MCF 10A (cell line): ENCODE measurements around the gene CKB. TPM values are rescaled to one million over a fixed set of nuclear protein-coding genes. Genes with fewer than 3 reads are reported as not detected.

Experiments used
- BruUV-seq: library from RNA; stranded (reverse); fragments of 400-500 nt; replicated peaks from 2 replicates; lab custom pipeline; 2021; lab: Mats Ljungman, UMichigan
- CTCF ChIA-PET: fragments of 300-600 bp; sonication (Branson Sonifier 250); formaldehyde crosslinking; extraction: SDS; loops from one replicate; lab custom pipeline; 2021; ENCODE audit warnings: antibody characterized with exemption, inconsistent platforms; lab: Yijun Ruan, JAX
- POLR2A ChIA-PET: fragments of 300-600, 350-650 bp; sonication (Branson Sonifier 250); formaldehyde crosslinking; extraction: SDS; loops from one replicate; lab custom pipeline; 2020; ENCODE audit warnings: antibody characterized with exemption, inconsistent platforms; lab: Yijun Ruan, JAX
- DNase-seq: peaks from one replicate; pipeline ENCODE4 v3.0.0-alpha.2; 2018; ENCODE audit not compliant: unreplicated experiment
- H3K27ac Mint-ChIP-seq: one replicate; pipeline ENCODE4 v1.8.0; 2022; ENCODE audit warnings: mild to moderate bottlenecking, low read depth, mixed read lengths; ENCODE audit not compliant: unreplicated experiment
- H3K27me3 Mint-ChIP-seq: one replicate; pipeline ENCODE4 v1.8.0; 2022; ENCODE audit warnings: mixed read lengths; ENCODE audit not compliant: insufficient read depth, unreplicated experiment
- H3K36me3 Mint-ChIP-seq: one replicate; pipeline ENCODE4 v1.8.0; 2022; ENCODE audit warnings: mild to moderate bottlenecking, moderate library complexity, mixed read lengths; ENCODE audit not compliant: insufficient read depth, unreplicated experiment
- H3K4me1 Mint-ChIP-seq: one replicate; pipeline ENCODE4 v1.8.0; 2022; ENCODE audit warnings: mixed read lengths; ENCODE audit not compliant: insufficient read depth, unreplicated experiment
- H3K4me3 Mint-ChIP-seq: one replicate; pipeline ENCODE4 v1.8.0; 2022; ENCODE audit warnings: mild to moderate bottlenecking, moderate library complexity, mixed read lengths; ENCODE audit not compliant: unreplicated experiment
- H3K9me3 Mint-ChIP-seq: one replicate; pipeline ENCODE4 v1.8.0; 2022; ENCODE audit warnings: mixed read lengths; ENCODE audit not compliant: unreplicated experiment
- intact Hi-C: fragments of 100-400 bp; cut with micrococcal nuclease; formaldehyde crosslinking; loops from 2 replicates; pipeline ENCODE4 v1.14.1; 2022
- total RNA-seq: library from RNA; stranded (reverse); gene quantifications from 2 replicates; pipeline ENCODE4 v1.2.3, GENCODE V29; 2022
- TF ChIP-seq, protein P1 (sequence below): fragments of 200-600 bp; IDR thresholded peaks from one replicate; pipeline ENCODE4 v1.8.0; 2022; ENCODE audit warnings: antibody characterized with exemption, mild to moderate bottlenecking; ENCODE audit not compliant: unreplicated experiment

The CKB gene
- total RNA-seq, 1 experiment from 2014 or later = 8.5 TPM

DNA sequence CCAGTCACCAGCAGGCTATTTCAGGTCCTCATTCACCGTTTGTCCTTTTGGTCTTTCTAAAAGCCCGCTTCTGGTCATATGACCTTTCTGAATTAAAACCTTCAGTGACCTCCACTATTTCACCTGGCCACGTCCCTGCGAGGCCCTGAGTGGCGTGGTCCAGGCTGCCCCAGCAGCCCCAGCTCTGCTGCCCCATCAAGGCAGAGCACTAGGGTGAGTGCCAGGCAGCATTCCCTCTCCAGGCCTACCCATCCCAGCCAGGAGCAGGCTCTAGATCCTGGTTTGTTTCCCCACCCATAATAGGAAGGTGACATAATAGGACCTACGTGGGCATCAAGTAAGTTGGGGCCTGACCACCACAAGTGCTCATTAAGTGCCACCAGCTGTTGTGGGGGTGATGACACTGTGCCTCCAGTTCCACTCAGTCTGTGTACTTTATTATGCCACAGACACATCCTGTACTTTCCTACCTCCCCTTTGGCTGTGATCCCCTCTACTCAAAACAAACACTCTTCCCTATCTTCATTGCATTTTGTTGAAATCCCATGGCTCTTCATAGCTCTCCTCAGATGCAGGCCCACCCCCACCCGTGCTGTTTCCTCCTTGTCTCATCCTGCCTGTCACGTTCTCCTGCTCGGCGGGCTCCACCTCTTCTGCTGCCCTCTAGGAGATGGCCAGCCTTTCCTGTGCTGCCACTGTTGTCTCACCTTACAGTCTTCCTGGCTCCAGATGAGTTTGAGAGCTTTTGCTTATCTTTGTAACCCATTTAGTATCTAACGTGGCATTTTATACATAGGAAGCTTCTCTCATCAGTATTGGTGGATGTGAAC, 21.4 kb downstream of the CKB start:
- ChIA-PET CTCF (interaction anchor here (1.0 to 7.4 kb wide), 4 partner anchors 10 to 51 kb away, joined by 3 to 52 read pairs (median 4); no protein-coding TSS in a partner anchor), POLR2A (interaction anchor here (0.8 kb wide), 1 partner anchor 9 kb away, joined by 3 read pairs; no protein-coding TSS in a partner anchor)
- no TSS peak for BruUV-seq
- peaks cover 8% of the 10 kb centered on the region for H3K4me1 Mint-ChIP-seq
- peaks cover 78% of the 10 kb centered on the region for H3K36me3 Mint-ChIP-seq
- intact Hi-C loops = no loop called here
- TF ChIP-seq, protein P1, sequence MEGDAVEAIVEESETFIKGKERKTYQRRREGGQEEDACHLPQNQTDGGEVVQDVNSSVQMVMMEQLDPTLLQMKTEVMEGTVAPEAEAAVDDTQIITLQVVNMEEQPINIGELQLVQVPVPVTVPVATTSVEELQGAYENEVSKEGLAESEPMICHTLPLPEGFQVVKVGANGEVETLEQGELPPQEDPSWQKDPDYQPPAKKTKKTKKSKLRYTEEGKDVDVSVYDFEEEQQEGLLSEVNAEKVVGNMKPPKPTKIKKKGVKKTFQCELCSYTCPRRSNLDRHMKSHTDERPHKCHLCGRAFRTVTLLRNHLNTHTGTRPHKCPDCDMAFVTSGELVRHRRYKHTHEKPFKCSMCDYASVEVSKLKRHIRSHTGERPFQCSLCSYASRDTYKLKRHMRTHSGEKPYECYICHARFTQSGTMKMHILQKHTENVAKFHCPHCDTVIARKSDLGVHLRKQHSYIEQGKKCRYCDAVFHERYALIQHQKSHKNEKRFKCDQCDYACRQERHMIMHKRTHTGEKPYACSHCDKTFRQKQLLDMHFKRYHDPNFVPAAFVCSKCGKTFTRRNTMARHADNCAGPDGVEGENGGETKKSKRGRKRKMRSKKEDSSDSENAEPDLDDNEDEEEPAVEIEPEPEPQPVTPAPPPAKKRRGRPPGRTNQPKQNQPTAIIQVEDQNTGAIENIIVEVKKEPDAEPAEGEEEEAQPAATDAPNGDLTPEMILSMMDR = no peak
- H3K27me3 Mint-ChIP-seq = no peaks in the 10 kb centered on the region
- H3K4me3 Mint-ChIP-seq = no peak overlapping the region
- peak overlapping the region; percentile 51 for H3K27ac Mint-ChIP-seq
- DNase-seq = no peak
- H3K9me3 Mint-ChIP-seq = no peaks in the 10 kb centered on the region

DNA sequence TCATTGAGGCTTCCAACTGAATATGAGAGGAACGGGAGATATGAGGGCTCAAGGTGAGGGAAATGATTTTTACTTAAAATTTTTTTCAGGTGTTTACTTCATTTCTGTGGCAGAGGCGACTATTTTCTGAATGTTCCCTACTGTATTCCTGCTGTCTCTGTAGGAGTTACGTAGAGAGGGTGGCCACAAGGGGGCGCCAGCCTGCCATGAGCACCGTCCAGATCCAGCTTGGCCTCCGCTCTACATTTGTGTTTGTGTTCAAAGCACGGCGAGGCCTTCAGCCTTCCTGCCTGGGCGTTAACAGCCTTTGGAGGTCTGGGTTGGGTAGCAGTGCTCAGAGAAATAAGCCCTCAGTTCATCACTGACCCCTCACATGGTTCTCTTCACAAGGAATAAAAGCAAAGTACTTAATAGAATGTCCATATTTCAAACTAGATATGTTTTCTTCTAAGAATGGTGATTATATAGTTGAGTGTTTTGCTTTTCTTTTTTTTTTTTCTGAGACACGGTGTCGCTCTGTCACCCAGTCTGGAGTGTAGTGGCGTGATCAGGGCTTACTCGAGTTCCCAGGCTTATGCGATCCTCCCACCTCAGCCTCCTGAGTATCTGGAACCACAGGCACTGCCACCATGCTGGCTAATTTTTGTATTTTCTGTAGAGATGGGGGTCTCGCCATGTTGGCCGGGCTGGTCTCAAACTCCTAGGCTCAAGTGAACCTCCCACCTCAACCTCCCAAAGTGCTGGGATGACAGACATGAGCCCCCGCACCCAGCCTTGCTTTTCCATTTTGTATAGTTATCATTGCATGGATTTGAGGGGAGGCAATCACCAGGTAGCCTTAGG, 22.3 kb downstream of the CKB start:
- Mint-ChIP-seq H3K4me1 (peaks cover 8% of the 10 kb centered on the region), H3K36me3 (peaks cover 78% of the 10 kb centered on the region), H3K9me3 (no peaks in the 10 kb centered on the region), H3K27me3 (no peaks in the 10 kb centered on the region), H3K27ac (peak overlapping the region; percentile 51), H3K4me3 (no peak overlapping the region)
- TF ChIP-seq, protein P1 = peak; percentile 81
- intact Hi-C loops = loop anchor here (1.0 kb wide), 1 partner anchor 46 kb away; no protein-coding TSS in a partner anchor
- BruUV-seq = no TSS peak
- ChIA-PET CTCF (interaction anchor here (0.6 to 7.4 kb wide), 9 partner anchors 11 to 509 kb away, joined by 3 to 52 read pairs (median 4); partner anchors contain the start of gene CKB), POLR2A (interaction anchor here (1.0 to 2.8 kb wide), 4 partner anchors 12 to 40 kb away, joined by 3 to 8 read pairs (median 8); no protein-coding TSS in a partner anchor)
- DNase-seq = peak; percentile 81

DNA sequence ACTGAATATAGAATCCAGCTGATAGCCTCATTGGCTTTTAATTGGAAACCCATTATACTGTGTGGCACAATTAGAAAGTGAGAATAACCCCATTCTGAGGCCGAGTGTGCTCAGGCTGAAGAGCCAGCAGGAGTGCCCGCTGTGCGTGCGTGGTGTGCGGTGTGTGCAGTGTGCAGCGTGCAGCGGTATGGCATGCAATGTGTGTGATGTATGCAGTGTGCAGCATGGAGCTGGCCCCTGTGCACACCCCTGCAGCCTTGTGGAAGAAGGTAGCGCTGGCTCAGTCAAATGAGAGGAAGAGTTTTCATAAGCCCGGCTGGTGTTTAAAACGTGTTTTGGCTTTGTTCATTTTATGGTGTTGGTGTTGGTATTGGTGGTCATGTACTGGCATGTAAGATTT, 22.9 kb downstream of the CKB start:
- ChIA-PET POLR2A (interaction anchor here (0.7 to 2.8 kb wide), 5 partner anchors 13 to 41 kb away, joined by 3 to 8 read pairs (median 7); no protein-coding TSS in a partner anchor), CTCF (interaction anchor here (0.5 to 7.4 kb wide), 11 partner anchors 11 to 399 kb away, joined by 3 to 52 read pairs (median 4); no protein-coding TSS in a partner anchor)
- DNase-seq = no peak
- TF ChIP-seq, protein P1 = no peak
- Mint-ChIP-seq H3K4me3 (no peak overlapping the region), H3K9me3 (no peaks in the 10 kb centered on the region), H3K4me1 (peaks cover 8% of the 10 kb centered on the region), H3K36me3 (peaks cover 78% of the 10 kb centered on the region), H3K27ac (peak overlapping the region; percentile 32), H3K27me3 (no peaks in the 10 kb centered on the region)
- BruUV-seq = no TSS peak
- intact Hi-C loops = loop anchor here (1.0 kb wide), 1 partner anchor 47 kb away; no protein-coding TSS in a partner anchor
